ENCODE data around the gene TRMT10B. TPM values are rescaled to one million over a fixed set of nuclear protein-coding genes. Genes with fewer than 3 reads are reported as not detected.

The TRMT10B gene
- 18.0 TPM for total RNA-seq

- peak; percentile 74 for DNase-seq (ENCODE audit: low spot score)
Measured at GRCh38 chr9:37753489-37754190, at the start of gene TRMT10B. TSS of gene TRMT10B (plus strand) at chr9:37753805. CDS start at chr9:37761932, 8,127 bp downstream.

- no peak for DNase-seq (ENCODE audit: low spot score)
Measured at GRCh38 chr9:37705787-37706186, 47.8 kb upstream of the TRMT10B start.

- DNase-seq (ENCODE audit: low spot score) = no peak
Measured at GRCh38 chr9:37706290-37706689, 47.3 kb upstream of the TRMT10B start.

- no peak for DNase-seq (ENCODE audit: low spot score)
Measured at GRCh38 chr9:37707748-37708147, 45.9 kb upstream of the TRMT10B start.

GRCh38 chr9:37710046-37710445 lies 43.6 kb upstream of the TRMT10B start:
- DNase-seq (ENCODE audit: low spot score) = no peak

GRCh38 chr9:37715260-37715659 lies 38.3 kb upstream of the TRMT10B start:
- no peak for DNase-seq (ENCODE audit: low spot score)

GRCh38 chr9:37715991-37716505 lies 37.6 kb upstream of the TRMT10B start:
- no peak for DNase-seq (ENCODE audit: low spot score)

GRCh38 chr9:37719526-37719925 lies 34.1 kb upstream of the TRMT10B start:
- no peak for DNase-seq (ENCODE audit: low spot score)

GRCh38 chr9:37727013-37727412 lies 26.6 kb upstream of the TRMT10B start:
- DNase-seq (ENCODE audit: low spot score) = no peak

- peak; percentile 47 for DNase-seq (ENCODE audit: low spot score)
Measured at GRCh38 chr9:37729499-37729898, 24.1 kb upstream of the TRMT10B start.

- no peak for DNase-seq (ENCODE audit: low spot score)
Measured at GRCh38 chr9:37730256-37730655, 23.3 kb upstream of the TRMT10B start.

- no peak for DNase-seq (ENCODE audit: low spot score)
Measured at GRCh38 chr9:37730839-37731238, 22.8 kb upstream of the TRMT10B start.

- no peak for DNase-seq (ENCODE audit: low spot score)
Measured at GRCh38 chr9:37732086-37732741, 21.4 kb upstream of the TRMT10B start.

GRCh38 chr9:37732952-37733351 lies 20.7 kb upstream of the TRMT10B start:
- no peak for DNase-seq (ENCODE audit: low spot score)

GRCh38 chr9:37739222-37739621 lies 14.4 kb upstream of the TRMT10B start:
- DNase-seq (ENCODE audit: low spot score) = no peak

- no peak for DNase-seq (ENCODE audit: low spot score)
Measured at GRCh38 chr9:37740128-37740527, 13.5 kb upstream of the TRMT10B start.

- DNase-seq (ENCODE audit: low spot score) = no peak
Measured at GRCh38 chr9:37740631-37741328, 12.8 kb upstream of the TRMT10B start.

GRCh38 chr9:37745970-37746369 lies 7.6 kb upstream of the TRMT10B start:
- no peak for DNase-seq (ENCODE audit: low spot score)

- no peak for DNase-seq (ENCODE audit: low spot score)
Measured at GRCh38 chr9:37746448-37747270, 6.9 kb upstream of the TRMT10B start.

- peak; percentile 67 for DNase-seq (ENCODE audit: low spot score)
Measured at GRCh38 chr9:37747271-37747753, 6.3 kb upstream of the TRMT10B start.

- DNase-seq (ENCODE audit: low spot score) = no peak
Measured at GRCh38 chr9:37749129-37749528, 4.5 kb upstream of the TRMT10B start.

GRCh38 chr9:37751186-37751585 lies 2.4 kb upstream of the TRMT10B start:
- no peak for DNase-seq (ENCODE audit: low spot score)

All from ureter (tissue), 1 donor.